Fibroblast of lung (primary cell): Measurements from ENCODE around the gene CAMK1D.

ENCODE experiments used
- EZH2 ChIP-seq: IDR thresholded peaks from 2 replicates; pipeline ENCODE4 v1.5.1; 2012; ENCODE audit warnings: low read length, control low read depth, mild to moderate bottlenecking; ENCODE audit errors: missing control alignments
- TF ChIP-seq, protein P1 (sequence below), 2 donors: IDR thresholded peaks in 1 of 2; conservative IDR thresholded peaks in 1 of 2; 1 replicate in 1 of 2; 2 replicates in 1 of 2; pipeline ENCODE4 v1.5.1; 2011 to 2012; ENCODE audit warnings: low read length in 2 of 2, control low read depth in 1 of 2, inconsistent platforms in 1 of 2, low read depth in 1 of 2, mild to moderate bottlenecking in 1 of 2

GRCh38 chr10:12564173-12564572, 214.8 kb downstream of the CAMK1D start:
- TF ChIP-seq, protein P1, sequence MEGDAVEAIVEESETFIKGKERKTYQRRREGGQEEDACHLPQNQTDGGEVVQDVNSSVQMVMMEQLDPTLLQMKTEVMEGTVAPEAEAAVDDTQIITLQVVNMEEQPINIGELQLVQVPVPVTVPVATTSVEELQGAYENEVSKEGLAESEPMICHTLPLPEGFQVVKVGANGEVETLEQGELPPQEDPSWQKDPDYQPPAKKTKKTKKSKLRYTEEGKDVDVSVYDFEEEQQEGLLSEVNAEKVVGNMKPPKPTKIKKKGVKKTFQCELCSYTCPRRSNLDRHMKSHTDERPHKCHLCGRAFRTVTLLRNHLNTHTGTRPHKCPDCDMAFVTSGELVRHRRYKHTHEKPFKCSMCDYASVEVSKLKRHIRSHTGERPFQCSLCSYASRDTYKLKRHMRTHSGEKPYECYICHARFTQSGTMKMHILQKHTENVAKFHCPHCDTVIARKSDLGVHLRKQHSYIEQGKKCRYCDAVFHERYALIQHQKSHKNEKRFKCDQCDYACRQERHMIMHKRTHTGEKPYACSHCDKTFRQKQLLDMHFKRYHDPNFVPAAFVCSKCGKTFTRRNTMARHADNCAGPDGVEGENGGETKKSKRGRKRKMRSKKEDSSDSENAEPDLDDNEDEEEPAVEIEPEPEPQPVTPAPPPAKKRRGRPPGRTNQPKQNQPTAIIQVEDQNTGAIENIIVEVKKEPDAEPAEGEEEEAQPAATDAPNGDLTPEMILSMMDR (conservative IDR thresholded peaks at IDR 0.05 in 1 of 2, IDR thresholded peaks at IDR 0.05 in 1 of 2; ENCODE audit: low read depth in 1 of 2, low read length in 2 of 2) = no peak
- no peak for TF ChIP-seq EZH2
